ENCODE measurements around the gene TREM2.

TREM2 gene

GRCh38 chr6:41156771-41157170 is 6.1 kb downstream of the TREM2 start:
- no peaks in the 10 kb centered on the region for H3K9me3 ChIP-seq (ENCODE audit: control insufficient read depth, low read length)
- no peaks in the 10 kb centered on the region for H3K4me1 ChIP-seq (ENCODE audit: control insufficient read depth, insufficient read depth, low read length, poor library complexity, severe bottlenecking)
- DNase-seq, result no peak
- H3K27me3 ChIP-seq (replicated peaks; ENCODE audit: control insufficient read depth, insufficient read depth, low read length, poor library complexity, severe bottlenecking), result no peaks in the 10 kb centered on the region
- no peaks in the 10 kb centered on the region for H3K36me3 ChIP-seq (ENCODE audit: control insufficient read depth, insufficient read depth, low read length)
- H3K4me3 ChIP-seq (ENCODE audit: insufficient read depth, low read depth, low read length, poor library complexity, severe bottlenecking), result no peak overlapping the region
- H3K27ac ChIP-seq (ENCODE audit: insufficient read depth, low read length, poor library complexity, severe bottlenecking), result no peak overlapping the region

- Histone ChIP-seq H3K36me3 (ENCODE audit: control insufficient read depth, insufficient read depth, low read length) (no peaks in the 10 kb centered on the region), H3K4me3 (ENCODE audit: insufficient read depth, low read depth, low read length, poor library complexity, severe bottlenecking) (no peak overlapping the region), H3K9me3 (ENCODE audit: control insufficient read depth, low read length) (no peaks in the 10 kb centered on the region), H3K4me1 (ENCODE audit: control insufficient read depth, insufficient read depth, low read length, poor library complexity, severe bottlenecking) (no peaks in the 10 kb centered on the region), H3K27ac (ENCODE audit: insufficient read depth, low read length, poor library complexity, severe bottlenecking) (no peak overlapping the region), H3K27me3 (replicated peaks; ENCODE audit: control insufficient read depth, insufficient read depth, low read length, poor library complexity, severe bottlenecking) (no peaks in the 10 kb centered on the region)
- DNase-seq, result no peak
These were observed 6.9 kb downstream of the TREM2 start for GRCh38 chr6:41156001-41156400.

GRCh38 chr6:41155132-41155805 is 7.6 kb downstream of the TREM2 start:
- Histone ChIP-seq H3K36me3 (ENCODE audit: control insufficient read depth, insufficient read depth, low read length) (no peaks in the 10 kb centered on the region), H3K27ac (ENCODE audit: insufficient read depth, low read length, poor library complexity, severe bottlenecking) (no peak overlapping the region), H3K4me3 (ENCODE audit: insufficient read depth, low read depth, low read length, poor library complexity, severe bottlenecking) (no peak overlapping the region), H3K9me3 (ENCODE audit: control insufficient read depth, low read length) (no peaks in the 10 kb centered on the region), H3K4me1 (ENCODE audit: control insufficient read depth, insufficient read depth, low read length, poor library complexity, severe bottlenecking) (no peaks in the 10 kb centered on the region), H3K27me3 (replicated peaks; ENCODE audit: control insufficient read depth, insufficient read depth, low read length, poor library complexity, severe bottlenecking) (no peaks in the 10 kb centered on the region)
- DNase-seq, result no peak

- Histone ChIP-seq H3K4me1 (ENCODE audit: control insufficient read depth, insufficient read depth, low read length, poor library complexity, severe bottlenecking) (no peaks in the 10 kb centered on the region), H3K27ac (ENCODE audit: insufficient read depth, low read length, poor library complexity, severe bottlenecking) (no peak within 1 kb of the TSS), H3K36me3 (ENCODE audit: control insufficient read depth, insufficient read depth, low read length) (no peaks in the 10 kb centered on the region), H3K9me3 (ENCODE audit: control insufficient read depth, low read length) (no peaks in the 10 kb centered on the region), H3K4me3 (ENCODE audit: insufficient read depth, low read depth, low read length, poor library complexity, severe bottlenecking) (no peak within 1 kb of the TSS), H3K27me3 (replicated peaks; ENCODE audit: control insufficient read depth, insufficient read depth, low read length, poor library complexity, severe bottlenecking) (no peaks in the 10 kb centered on the region)
- no peak for DNase-seq
These were observed 8.8 kb downstream of the TREM2 start, which contains the start of gene TREML1 for GRCh38 chr6:41153992-41154625. Gene TREML1 (minus strand): TSS chr6:41154347. CDS start chr6:41154288, 59 bp downstream.

- no peak for DNase-seq
- H3K36me3 ChIP-seq (ENCODE audit: control insufficient read depth, insufficient read depth, low read length), result no peaks in the 10 kb centered on the region
- H3K4me3 ChIP-seq (ENCODE audit: insufficient read depth, low read depth, low read length, poor library complexity, severe bottlenecking), result no peak overlapping the region
These were observed 9.5 kb downstream of the TREM2 start for GRCh38 chr6:41153451-41153850.

GRCh38 chr6:41150671-41151070 is 12.2 kb downstream of the TREM2 start:
- H3K4me3 ChIP-seq (ENCODE audit: insufficient read depth, low read depth, low read length, poor library complexity, severe bottlenecking), result no peak overlapping the region
- H3K27ac ChIP-seq (ENCODE audit: insufficient read depth, low read length, poor library complexity, severe bottlenecking), result no peak overlapping the region

More at GRCh38 chr6:41153451-41153850, 9.5 kb downstream of the TREM2 start:
- no peak overlapping the region for H3K27ac ChIP-seq (ENCODE audit: insufficient read depth, low read length, poor library complexity, severe bottlenecking)
- H3K9me3 ChIP-seq (ENCODE audit: control insufficient read depth, low read length), result no peaks in the 10 kb centered on the region
- no peaks in the 10 kb centered on the region for H3K4me1 ChIP-seq (ENCODE audit: control insufficient read depth, insufficient read depth, low read length, poor library complexity, severe bottlenecking)
- no peaks in the 10 kb centered on the region for H3K27me3 ChIP-seq (replicated peaks; ENCODE audit: control insufficient read depth, insufficient read depth, low read length, poor library complexity, severe bottlenecking)

GRCh38 chr6:41147917-41148316 is 15.0 kb downstream of the TREM2 start:
- Histone ChIP-seq H3K27ac (ENCODE audit: insufficient read depth, low read length, poor library complexity, severe bottlenecking) (no peak overlapping the region), H3K4me1 (ENCODE audit: control insufficient read depth, insufficient read depth, low read length, poor library complexity, severe bottlenecking) (peaks cover 7% of the 10 kb centered on the region), H3K4me3 (ENCODE audit: insufficient read depth, low read depth, low read length, poor library complexity, severe bottlenecking) (no peak overlapping the region), H3K36me3 (ENCODE audit: control insufficient read depth, insufficient read depth, low read length) (no peaks in the 10 kb centered on the region), H3K27me3 (replicated peaks; ENCODE audit: control insufficient read depth, insufficient read depth, low read length, poor library complexity, severe bottlenecking) (no peaks in the 10 kb centered on the region), H3K9me3 (ENCODE audit: control insufficient read depth, low read length) (no peaks in the 10 kb centered on the region)
- DNase-seq, result no peak

More at GRCh38 chr6:41150671-41151070, 12.2 kb downstream of the TREM2 start:
- H3K36me3 ChIP-seq (ENCODE audit: control insufficient read depth, insufficient read depth, low read length), result no peaks in the 10 kb centered on the region
- no peaks in the 10 kb centered on the region for H3K27me3 ChIP-seq (replicated peaks; ENCODE audit: control insufficient read depth, insufficient read depth, low read length, poor library complexity, severe bottlenecking)
- peaks cover 7% of the 10 kb centered on the region for H3K4me1 ChIP-seq (ENCODE audit: control insufficient read depth, insufficient read depth, low read length, poor library complexity, severe bottlenecking)
- DNase-seq, result no peak
- H3K9me3 ChIP-seq (ENCODE audit: control insufficient read depth, low read length), result no peaks in the 10 kb centered on the region

- Histone ChIP-seq H3K4me1 (ENCODE audit: control insufficient read depth, insufficient read depth, low read length, poor library complexity, severe bottlenecking) (no peaks in the 10 kb centered on the region), H3K27ac (ENCODE audit: insufficient read depth, low read length, poor library complexity, severe bottlenecking) (no peak overlapping the region), H3K27me3 (replicated peaks; ENCODE audit: control insufficient read depth, insufficient read depth, low read length, poor library complexity, severe bottlenecking) (no peaks in the 10 kb centered on the region), H3K36me3 (ENCODE audit: control insufficient read depth, insufficient read depth, low read length) (peaks cover 3% of the 10 kb centered on the region), H3K9me3 (ENCODE audit: control insufficient read depth, low read length) (no peaks in the 10 kb centered on the region), H3K4me3 (ENCODE audit: insufficient read depth, low read depth, low read length, poor library complexity, severe bottlenecking) (no peak overlapping the region)
- no peak for DNase-seq
These were observed 26.0 kb downstream of the TREM2 start for GRCh38 chr6:41136911-41137310.

GRCh38 chr6:41135062-41135832 is 27.7 kb downstream of the TREM2 start:
- peaks cover 3% of the 10 kb centered on the region for H3K36me3 ChIP-seq (ENCODE audit: control insufficient read depth, insufficient read depth, low read length)
- no peaks in the 10 kb centered on the region for H3K27me3 ChIP-seq (replicated peaks; ENCODE audit: control insufficient read depth, insufficient read depth, low read length, poor library complexity, severe bottlenecking)
- H3K9me3 ChIP-seq (ENCODE audit: control insufficient read depth, low read length), result no peaks in the 10 kb centered on the region
- no peaks in the 10 kb centered on the region for H3K4me1 ChIP-seq (ENCODE audit: control insufficient read depth, insufficient read depth, low read length, poor library complexity, severe bottlenecking)
- H3K27ac ChIP-seq (ENCODE audit: insufficient read depth, low read length, poor library complexity, severe bottlenecking), result no peak overlapping the region
- no peak for DNase-seq
- H3K4me3 ChIP-seq (ENCODE audit: insufficient read depth, low read depth, low read length, poor library complexity, severe bottlenecking), result no peak overlapping the region

GRCh38 chr6:41132254-41132653 is 30.7 kb downstream of the TREM2 start:
- no peak for DNase-seq
- Histone ChIP-seq H3K9me3 (ENCODE audit: control insufficient read depth, low read length) (no peaks in the 10 kb centered on the region), H3K36me3 (ENCODE audit: control insufficient read depth, insufficient read depth, low read length) (peaks cover 3% of the 10 kb centered on the region), H3K4me3 (ENCODE audit: insufficient read depth, low read depth, low read length, poor library complexity, severe bottlenecking) (no peak overlapping the region), H3K27ac (ENCODE audit: insufficient read depth, low read length, poor library complexity, severe bottlenecking) (no peak overlapping the region), H3K27me3 (replicated peaks; ENCODE audit: control insufficient read depth, insufficient read depth, low read length, poor library complexity, severe bottlenecking) (no peaks in the 10 kb centered on the region), H3K4me1 (ENCODE audit: control insufficient read depth, insufficient read depth, low read length, poor library complexity, severe bottlenecking) (no peaks in the 10 kb centered on the region)

All from effector memory CD4-positive, alpha-beta T cell (primary cell).